Keratinocyte (primary cell): ENCODE measurements around the gene TPCN2. TPM values are rescaled to one million over a fixed set of nuclear protein-coding genes. Genes with fewer than 3 reads are reported as not detected.

ENCODE experiments used
- DNase-seq: peaks from one replicate; pipeline ENCODE4 v3.0.0-alpha.2; 2011; ENCODE audit warnings: low read depth, missing footprints, low spot score
- FAIRE-seq: peaks from 2 replicates; lab custom pipeline; 2011; peaks lifted over from hg19 to GRCh38; lab: Jason Lieb, UNC
- H2AFZ ChIP-seq: 2 replicates; pipeline ENCODE4 v1.6.0; 2012; ENCODE audit warnings: low read length, control low read depth, inconsistent platforms; ENCODE audit not compliant: control insufficient read depth
- H3K27ac ChIP-seq: 2 replicates; pipeline ENCODE4 v1.5.1; 2011; ENCODE audit warnings: low read length; ENCODE audit not compliant: control insufficient read depth, insufficient read depth
- H3K27me3 ChIP-seq: 3 replicates; pipeline ENCODE4 v1.6.0; 2011; ENCODE audit warnings: low read length; ENCODE audit not compliant: control insufficient read depth, insufficient read depth; ENCODE audit errors: extremely low read depth
- H3K36me3 ChIP-seq, 2 experiments: 2 replicates in 1 of 2; 3 replicates in 1 of 2; pipeline ENCODE4 v1.5.1; 2011; ENCODE audit warnings: low read length in 2 of 2, mild to moderate bottlenecking in 1 of 2; ENCODE audit not compliant: control insufficient read depth in 2 of 2, insufficient read depth in 2 of 2; ENCODE audit errors: extremely low read depth in 1 of 2
- H3K4me1 ChIP-seq: 3 replicates; pipeline ENCODE4 v1.5.1; 2011; ENCODE audit warnings: low read length; ENCODE audit not compliant: control insufficient read depth, insufficient read depth; ENCODE audit errors: extremely low read depth
- H3K4me2 ChIP-seq: 3 replicates; pipeline ENCODE4 v1.6.0; 2011; ENCODE audit warnings: low read depth, low read length; ENCODE audit not compliant: control insufficient read depth, insufficient read depth; ENCODE audit errors: extremely low read depth
- H3K4me3 ChIP-seq, 3 experiments: fragments of 200-600 bp in 1 of 3; sonication (generic) in 1 of 3; 2 replicates in 2 of 3; 3 replicates in 1 of 3; pipeline ENCODE4 v1.5.1; 2011 to 2016; ENCODE audit warnings: low read length in 3 of 3, mild to moderate bottlenecking in 3 of 3, control low read depth in 2 of 3, inconsistent platforms in 1 of 3, low read depth in 1 of 3, mixed read lengths in 1 of 3, mixed run types in 1 of 3, moderate library complexity in 1 of 3; ENCODE audit not compliant: control insufficient read depth in 2 of 3, insufficient read depth in 2 of 3; ENCODE audit errors: extremely low read depth in 1 of 3
- H3K79me2 ChIP-seq: 2 replicates; pipeline ENCODE4 v1.6.0; 2012; ENCODE audit warnings: low read length; ENCODE audit not compliant: control insufficient read depth, insufficient read depth
- H3K9ac ChIP-seq: 3 replicates; pipeline ENCODE4 v1.6.0; 2011; ENCODE audit warnings: low read length; ENCODE audit not compliant: control insufficient read depth, insufficient read depth; ENCODE audit errors: extremely low read depth
- H3K9me1 ChIP-seq: 3 replicates; pipeline ENCODE4 v1.6.0; 2011; ENCODE audit warnings: low read length; ENCODE audit not compliant: control insufficient read depth, insufficient read depth; ENCODE audit errors: extremely low read depth
- H3K9me3 ChIP-seq: 2 replicates; pipeline ENCODE4 v1.5.1; 2012; ENCODE audit warnings: low read depth, low read length; ENCODE audit not compliant: control insufficient read depth
- H4K20me1 ChIP-seq: 3 replicates; pipeline ENCODE4 v1.6.0; 2011; ENCODE audit warnings: low read length; ENCODE audit not compliant: control insufficient read depth, insufficient read depth; ENCODE audit errors: extremely low read depth
- CTCF ChIP-seq, 3 experiments: IDR thresholded peaks in 1 of 3; conservative IDR thresholded peaks in 1 of 3; optimal IDR thresholded peaks in 1 of 3; 2 replicates in 2 of 3; 3 replicates in 1 of 3; pipeline versions ENCODE3 to v1.5.1; 2011; ENCODE audit warnings: low read length in 3 of 3, mild to moderate bottlenecking in 3 of 3, moderate library complexity in 2 of 3, control low read depth in 1 of 3, inconsistent platforms in 1 of 3; ENCODE audit not compliant: insufficient read depth in 2 of 3; ENCODE audit errors: extremely low read depth in 1 of 3
- EZH2 ChIP-seq: IDR thresholded peaks from one replicate; pipeline ENCODE4 v1.6.1; 2012; ENCODE audit warnings: inconsistent platforms, mild to moderate bottlenecking, low read length, moderate library complexity
- dilution Hi-C: fragments of 300-500 bp; cut with MboI; formaldehyde crosslinking; loops from one replicate; pipeline ENCODE4 v1.7.0; 2020; ENCODE audit warnings: low sequenced_read_pairs; ENCODE audit not compliant: extremely low pct_ligation_motif_present
- polyA plus RNA-seq, 5 experiments: library from polyadenylated mRNA; depleted of rRNA in 3 of 5; stranded (reverse) in 3 of 5; stranded (forward) in 1 of 5; unstranded in 1 of 5; fragments of >200 nt; gene quantifications; 1 replicate in 1 of 5; 2 replicates in 3 of 5; 3 replicates in 1 of 5; pipeline versions ENCODE4 v1.2.1 to v1.2.3, GENCODE V29; 2011 to 2012; ENCODE audit warnings: missing spikeins in 2 of 5, low read depth in 1 of 5, low replicate concordance in 1 of 5

TPCN2 gene
- polyA plus RNA-seq, 1 donor (not counting 4 experiments of a cell fraction or from before 2014, with no cell fraction given), result 7.7 TPM

GRCh38 chr11:69178819-69179482 is 130.2 kb downstream of the TPCN2 start:
- H3K4me2 ChIP-seq, result no peak overlapping the region
- DNase-seq (no peak), FAIRE-seq (no peak)
- H3K27me3 ChIP-seq, result peaks cover 5% of the 10 kb centered on the region
- no peak overlapping the region for H2AFZ ChIP-seq
- TF ChIP-seq CTCF (optimal IDR thresholded peaks at IDR 0.05 in 1 of 3, IDR thresholded peaks at IDR 0.05 in 1 of 3, conservative IDR thresholded peaks at IDR 0.05 in 1 of 3; ENCODE audit: extremely low read depth in 1 of 3, insufficient read depth in 2 of 3, low read length in 3 of 3) (no peak), EZH2 (no peak)
- no peaks in the 10 kb centered on the region for H3K9me1 ChIP-seq
- H3K36me3 ChIP-seq, result no peaks in the 10 kb centered on the region
- no peak overlapping the region for H3K27ac ChIP-seq
- no peaks in the 10 kb centered on the region for H3K79me2 ChIP-seq
- H3K9ac ChIP-seq, result no peak overlapping the region
- dilution Hi-C loops, result no loop called here
- H3K4me1 ChIP-seq, result peaks cover 11% of the 10 kb centered on the region
- H3K9me3 ChIP-seq, result no peaks in the 10 kb centered on the region
- no peak overlapping the region for H3K4me3 ChIP-seq
- H4K20me1 ChIP-seq, result no peaks in the 10 kb centered on the region

GRCh38 chr11:69180226-69180625 is 131.5 kb downstream of the TPCN2 start:
- Histone ChIP-seq H3K4me2 (no peak overlapping the region), H3K9ac (no peak overlapping the region), H4K20me1 (no peaks in the 10 kb centered on the region), H3K4me3 (no peak overlapping the region), H3K27ac (no peak overlapping the region), H3K27me3 (peaks cover 5% of the 10 kb centered on the region), H3K79me2 (no peaks in the 10 kb centered on the region), H3K4me1 (no peaks in the 10 kb centered on the region), H2AFZ (no peak overlapping the region), H3K36me3 (no peaks in the 10 kb centered on the region), H3K9me1 (no peaks in the 10 kb centered on the region), H3K9me3 (no peaks in the 10 kb centered on the region)
- FAIRE-seq (no peak), DNase-seq (no peak)
- dilution Hi-C loops, result no loop called here
- TF ChIP-seq EZH2 (no peak), CTCF (optimal IDR thresholded peaks at IDR 0.05 in 1 of 3, IDR thresholded peaks at IDR 0.05 in 1 of 3, conservative IDR thresholded peaks at IDR 0.05 in 1 of 3; ENCODE audit: extremely low read depth in 1 of 3, insufficient read depth in 2 of 3, low read length in 3 of 3) (no peak)
